HEK293T (cell line): ENCODE measurements around the gene SPOCD1.

Experiments used
- CTCF ChIA-PET: fragments of 350-600 bp; formaldehyde crosslinking; extraction: SDS; loops from one replicate; lab custom pipeline; 2021; ENCODE audit warnings: antibody characterized with exemption, inconsistent platforms; lab: Yijun Ruan, JAX
- POLR2A ChIA-PET: fragments of 350-600 bp; formaldehyde crosslinking; extraction: SDS; loops from one replicate; lab custom pipeline; 2020; ENCODE audit warnings: antibody characterized with exemption, inconsistent platforms; lab: Yijun Ruan, JAX
- DNase-seq: peaks from one replicate; pipeline ENCODE4 v3.0.0; 2012; ENCODE audit warnings: mixed read lengths; ENCODE audit errors: extremely low spot score
- ARNT ChIP-seq: fragments of 450-650 bp; IDR thresholded peaks from 2 replicates; pipeline ENCODE4 v1.6.1; 2017; ENCODE audit warnings: mild to moderate bottlenecking
- BHLHE40 ChIP-seq: fragments of 450-650 bp; IDR thresholded peaks from 2 replicates; pipeline ENCODE4 v1.6.1; 2016; ENCODE audit warnings: mild to moderate bottlenecking, moderate library complexity, borderline replicate concordance
- CTBP1 ChIP-seq: fragments of 450-650 bp; IDR thresholded peaks from 2 replicates; pipeline ENCODE4 v1.6.1; 2016; ENCODE audit warnings: borderline replicate concordance
- ELF4 ChIP-seq: fragments of 450-650 bp; IDR thresholded peaks from 2 replicates; pipeline ENCODE4 v1.6.1; 2017; ENCODE audit warnings: antibody characterized with exemption
- FOXA1 ChIP-seq: fragments of 450-650 bp; IDR thresholded peaks from 2 replicates; pipeline ENCODE4 v1.6.1; 2016; ENCODE audit warnings: mild to moderate bottlenecking
- FOXK2 ChIP-seq: fragments of 450-650 bp; IDR thresholded peaks from 2 replicates; pipeline ENCODE4 v1.6.1; 2016; ENCODE audit warnings: mild to moderate bottlenecking
- FOXM1 ChIP-seq: fragments of 450-650 bp; IDR thresholded peaks from 2 replicates; pipeline ENCODE4 v1.6.1; 2017; ENCODE audit warnings: mild to moderate bottlenecking, borderline replicate concordance
- HDGF ChIP-seq: fragments of 450-650 bp; IDR thresholded peaks from 2 replicates; pipeline ENCODE4 v1.6.1; 2017; ENCODE audit warnings: antibody characterized with exemption, borderline replicate concordance
- L3MBTL2 ChIP-seq: fragments of 450-650 bp; conservative IDR thresholded peaks from 2 replicates; pipeline ENCODE4 v1.6.1; 2016; ENCODE audit warnings: mild to moderate bottlenecking
- LEF1 ChIP-seq: fragments of 450-650 bp; IDR thresholded peaks from 2 replicates; pipeline ENCODE4 v1.6.1; 2017; ENCODE audit warnings: mild to moderate bottlenecking, borderline replicate concordance
- NFRKB ChIP-seq: fragments of 450-650 bp; IDR thresholded peaks from 2 replicates; pipeline ENCODE4 v1.6.1; 2016; ENCODE audit warnings: mild to moderate bottlenecking, moderate library complexity
- SP1 ChIP-seq: fragments of 450-650 bp; IDR thresholded peaks from 2 replicates; pipeline ENCODE4 v1.6.1; 2017
- SUZ12 ChIP-seq: fragments of 450-650 bp; IDR thresholded peaks from 2 replicates; pipeline ENCODE4 v1.6.1; 2016; ENCODE audit warnings: mild to moderate bottlenecking
- TARDBP ChIP-seq: fragments of 450-650 bp; IDR thresholded peaks from 2 replicates; pipeline ENCODE4 v1.6.1; 2016
- ZNF384 ChIP-seq: fragments of 450-650 bp; IDR thresholded peaks from 2 replicates; pipeline ENCODE4 v1.6.1; 2016
- TF ChIP-seq, protein P1 (sequence below): fragments of 450-650 bp; IDR thresholded peaks from 2 replicates; pipeline ENCODE4 v1.6.1; 2016

The SPOCD1 gene

GRCh38 chr1:31759298-31760023 is 56.4 kb downstream of the SPOCD1 start:
- ChIA-PET POLR2A (interaction anchor here (0.9 kb wide), 1 partner anchor 54 kb away, joined by 4 read pairs; no protein-coding TSS in a partner anchor), CTCF (interaction anchor here (1.2 to 3.5 kb wide), 4 partner anchors 14 to 45 kb away, joined by 4 to 14 read pairs (median 8); no protein-coding TSS in a partner anchor)
- TF ChIP-seq FOXA1, result no peak
- no peak for TF ChIP-seq CTBP1
- TF ChIP-seq BHLHE40, result no peak
- TF ChIP-seq L3MBTL2, result no peak
- DNase-seq, result no peak

DNA sequence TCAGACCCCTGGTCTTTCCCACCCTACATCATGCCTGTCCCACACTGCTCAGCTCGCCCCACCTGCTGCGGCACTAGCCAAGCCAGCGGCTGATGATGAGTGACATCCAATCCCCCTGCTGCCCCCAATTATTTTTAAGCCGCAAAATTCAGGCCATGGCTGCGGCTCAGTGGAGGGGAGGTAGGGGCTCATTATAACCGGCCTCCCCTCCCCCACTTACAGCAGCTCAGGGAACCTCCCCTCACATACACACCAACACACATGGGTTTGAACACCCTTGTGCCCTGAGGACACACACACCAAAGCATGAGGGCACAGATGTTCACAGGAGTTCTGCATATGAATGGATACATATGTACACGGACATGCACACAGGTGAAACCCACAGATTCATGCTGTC is 57.0 kb downstream of the SPOCD1 start:
- DNase-seq, result no peak
- CTCF ChIA-PET, result interaction anchor here (2.2 kb wide), 1 partner anchor 13 kb away, joined by 14 read pairs; no protein-coding TSS in a partner anchor
- POLR2A ChIA-PET, result interaction anchor here (0.8 to 0.9 kb wide), 2 partner anchors 30 to 54 kb away, joined by 3 to 4 read pairs; no protein-coding TSS in a partner anchor
- TF ChIP-seq ELF4 (no peak), ZNF384 (no peak), CTBP1 (no peak), SP1 (no peak), L3MBTL2 (no peak), HDGF (no peak), BHLHE40 (no peak), FOXK2 (no peak), TARDBP (no peak), SUZ12 (no peak), NFRKB (no peak), FOXA1 (no peak), LEF1 (no peak), FOXM1 (no peak), ARNT (no peak)
- TF ChIP-seq, protein P1, sequence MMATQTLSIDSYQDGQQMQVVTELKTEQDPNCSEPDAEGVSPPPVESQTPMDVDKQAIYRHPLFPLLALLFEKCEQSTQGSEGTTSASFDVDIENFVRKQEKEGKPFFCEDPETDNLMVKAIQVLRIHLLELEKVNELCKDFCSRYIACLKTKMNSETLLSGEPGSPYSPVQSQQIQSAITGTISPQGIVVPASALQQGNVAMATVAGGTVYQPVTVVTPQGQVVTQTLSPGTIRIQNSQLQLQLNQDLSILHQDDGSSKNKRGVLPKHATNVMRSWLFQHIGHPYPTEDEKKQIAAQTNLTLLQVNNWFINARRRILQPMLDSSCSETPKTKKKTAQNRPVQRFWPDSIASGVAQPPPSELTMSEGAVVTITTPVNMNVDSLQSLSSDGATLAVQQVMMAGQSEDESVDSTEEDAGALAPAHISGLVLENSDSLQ, result no peak

- no peak for DNase-seq
- ChIA-PET POLR2A (interaction anchor here (0.6 to 0.8 kb wide), 2 partner anchors 31 to 86 kb away, joined by 3 read pairs; no protein-coding TSS in a partner anchor), CTCF (interaction anchor here (1.1 to 2.2 kb wide), 2 partner anchors 12 to 46 kb away, joined by 3 to 14 read pairs; no protein-coding TSS in a partner anchor)
- no peak for TF ChIP-seq ELF4
- TF ChIP-seq TARDBP, result no peak
- TF ChIP-seq FOXK2, result no peak
- no peak for TF ChIP-seq NFRKB
- no peak for TF ChIP-seq L3MBTL2
- TF ChIP-seq FOXM1, result no peak
- no peak for TF ChIP-seq FOXA1
- TF ChIP-seq SUZ12, result no peak
- TF ChIP-seq ZNF384, result no peak
- no peak for TF ChIP-seq HDGF
- no peak for TF ChIP-seq CTBP1
- no peak for TF ChIP-seq ARNT
- TF ChIP-seq LEF1, result no peak
- TF ChIP-seq BHLHE40, result no peak
- TF ChIP-seq, protein P1, result no peak
Observed at GRCh38 chr1:31757989-31758388, 57.8 kb downstream of the SPOCD1 start.

DNA sequence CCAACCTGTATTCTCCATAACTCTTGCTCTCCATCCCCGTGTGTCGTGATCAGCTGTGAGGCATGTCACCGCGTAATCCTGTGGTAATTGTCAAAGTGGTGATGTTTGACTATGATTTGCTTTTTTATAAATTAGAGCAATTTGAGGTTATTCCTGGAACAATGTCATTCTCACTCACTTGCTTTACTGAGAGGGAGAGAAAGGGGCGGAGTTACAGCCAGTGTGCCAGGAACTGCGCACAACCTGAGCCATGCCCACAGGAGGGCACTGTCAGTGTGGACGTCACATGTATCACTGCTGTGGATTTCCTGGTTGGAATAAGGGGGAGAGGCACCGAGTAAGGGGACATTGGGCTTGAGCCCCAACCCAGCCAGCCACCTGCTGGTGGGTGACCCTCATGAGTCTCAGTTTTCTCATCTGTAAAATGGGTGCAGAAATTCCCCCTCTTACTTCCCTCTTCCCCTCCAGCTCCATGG is 58.6 kb downstream of the SPOCD1 start:
- ChIA-PET POLR2A (no interaction called here), CTCF (interaction anchor here (0.6 to 2.2 kb wide), 2 partner anchors 11 to 86 kb away, joined by 4 to 14 read pairs; no protein-coding TSS in a partner anchor)
- TF ChIP-seq ARNT, result no peak
- no peak for TF ChIP-seq ELF4
- TF ChIP-seq FOXM1, result no peak
- no peak for DNase-seq

DNA sequence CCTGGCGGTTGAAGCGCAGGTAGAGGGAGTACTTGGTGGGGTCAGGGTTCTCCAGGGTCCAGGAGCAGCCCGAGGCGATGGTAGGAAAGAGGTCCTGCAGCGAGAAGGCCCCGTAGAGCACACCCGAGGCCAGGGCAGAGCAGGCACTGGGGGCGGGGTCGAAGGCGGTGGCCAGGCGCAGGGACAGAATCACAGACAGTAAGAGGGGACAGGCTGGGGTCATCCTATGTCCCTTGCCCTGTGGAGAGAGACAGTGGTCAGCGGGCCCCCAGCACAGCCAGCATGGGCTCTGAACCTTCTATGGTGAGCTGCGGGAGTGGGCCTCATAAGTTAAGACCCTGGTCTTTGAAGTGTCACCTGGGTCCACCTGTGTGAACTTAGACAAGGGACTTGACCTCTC is 59.2 kb downstream of the SPOCD1 start:
- ChIA-PET CTCF (no interaction called here), POLR2A (no interaction called here)
- TF ChIP-seq ZNF384 (no peak), ELF4 (no peak), FOXA1 (no peak), FOXM1 (no peak), BHLHE40 (no peak), TARDBP (no peak), HDGF (no peak)
- TF ChIP-seq, protein P1, result no peak
- DNase-seq, result no peak
